Activated naive CD8-positive, alpha-beta T cell treated with anti-CD3 and anti-CD28 coated beads, Interleukin-2, amount 50 U/mL, for 24 hours (primary cell): ENCODE data around the gene RPS17.
A peak's percentile ranks its signal among the peaks of the same experiment; 100 is the strongest.
"Not testable (repeated sequence)": the region's sequence is repeated elsewhere in the genome, so short reads cannot be mapped to it uniquely, and the experiment has no call there.

Experiments used
- ATAC-seq: fragments of 150-1000 bp; cut with Tn5 transposase; one replicate; pipeline ENCODE4 v1.10.0; 2021
- DNase-seq: peaks from one replicate; pipeline ENCODE4 v3.0.0; 2021
- H3K27ac Mint-ChIP-seq: one replicate; pipeline ENCODE4 v1.8.0; 2021; ENCODE audit warnings: mild to moderate bottlenecking, mixed read lengths
- H3K27me3 Mint-ChIP-seq: one replicate; pipeline ENCODE4 v1.8.0; 2021; ENCODE audit warnings: mixed read lengths
- H3K36me3 Mint-ChIP-seq: one replicate; pipeline ENCODE4 v1.8.0; 2021; ENCODE audit warnings: low read depth, mixed read lengths
- H3K4me1 Mint-ChIP-seq: one replicate; pipeline ENCODE4 v1.8.0; 2021; ENCODE audit warnings: mixed read lengths
- H3K4me3 Mint-ChIP-seq: one replicate; pipeline ENCODE4 v1.8.0; 2021; ENCODE audit warnings: mild to moderate bottlenecking, moderate library complexity, mixed read lengths
- H3K9me3 Mint-ChIP-seq: one replicate; pipeline ENCODE4 v1.8.0; 2021; ENCODE audit warnings: mixed read lengths

Gene RPS17

DNA sequence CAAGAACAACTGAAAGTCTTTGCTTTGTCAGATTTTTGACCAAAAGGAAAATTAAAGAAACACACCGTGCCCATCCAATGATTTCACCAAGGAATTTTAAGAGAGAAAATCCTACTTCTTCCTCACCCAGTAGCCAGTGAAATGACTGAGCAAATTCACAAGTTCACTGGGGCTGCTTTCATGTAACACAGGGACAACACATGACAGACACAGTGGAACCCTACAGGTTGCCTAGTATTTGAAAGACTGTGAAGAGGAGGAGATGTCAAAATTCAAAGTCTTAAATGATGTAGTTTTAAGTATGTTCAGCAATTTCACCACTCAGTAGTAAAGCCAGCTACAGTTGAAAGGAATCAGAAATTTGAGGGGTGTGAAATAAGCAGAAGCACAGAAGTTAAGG, 33.2 kb downstream of the RPS17 start:
- H3K27me3 Mint-ChIP-seq, H3K9me3 Mint-ChIP-seq, ATAC-seq, H3K4me3 Mint-ChIP-seq, DNase-seq, H3K4me1 Mint-ChIP-seq, H3K27ac Mint-ChIP-seq, H3K36me3 Mint-ChIP-seq: not testable (repeated sequence)

DNA sequence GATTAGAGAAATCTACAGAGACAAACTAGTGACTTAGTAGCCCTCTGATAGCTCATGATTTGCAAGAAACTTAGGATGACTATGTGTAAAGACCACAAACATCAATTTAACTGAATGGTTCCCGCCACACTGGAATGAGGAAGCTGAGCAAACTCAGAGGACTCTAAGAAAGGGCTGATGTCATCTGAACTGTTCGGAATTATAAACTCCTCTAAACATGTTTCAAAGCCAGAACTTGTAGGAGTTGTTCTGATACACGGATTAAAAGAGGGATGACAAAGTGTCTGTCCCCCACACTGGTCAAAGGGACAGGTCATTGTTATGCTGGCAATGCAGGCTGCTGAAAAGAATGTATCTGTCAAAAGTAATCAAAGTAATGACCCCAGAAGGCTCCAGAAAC, 34.4 kb downstream of the RPS17 start:
- H3K4me1 Mint-ChIP-seq, DNase-seq, ATAC-seq, H3K9me3 Mint-ChIP-seq, H3K27ac Mint-ChIP-seq, H3K4me3 Mint-ChIP-seq, H3K36me3 Mint-ChIP-seq, H3K27me3 Mint-ChIP-seq: not testable (repeated sequence)

DNA sequence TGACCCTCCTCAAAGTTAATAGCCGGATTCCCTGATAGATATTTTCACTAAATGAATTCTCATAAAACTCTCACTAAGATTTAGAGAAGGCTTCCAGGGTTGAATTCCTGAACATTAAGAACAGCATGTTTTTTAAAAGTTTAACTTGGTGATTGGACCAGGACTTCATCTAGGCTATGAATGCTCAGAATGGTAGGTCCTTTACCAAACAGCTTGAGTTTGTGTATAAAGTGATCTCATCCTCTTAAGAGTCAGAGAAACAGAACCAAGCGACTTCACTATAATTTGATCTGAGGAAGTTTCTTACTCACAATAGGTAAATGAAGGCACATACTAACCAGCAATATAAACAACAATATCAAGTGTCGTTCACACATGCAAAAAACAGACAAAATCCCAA, 36.2 kb downstream of the RPS17 start:
- not testable (repeated sequence) for ATAC-seq, H3K27me3 Mint-ChIP-seq, H3K4me1 Mint-ChIP-seq, H3K9me3 Mint-ChIP-seq, H3K27ac Mint-ChIP-seq, H3K4me3 Mint-ChIP-seq, H3K36me3 Mint-ChIP-seq, DNase-seq

DNA sequence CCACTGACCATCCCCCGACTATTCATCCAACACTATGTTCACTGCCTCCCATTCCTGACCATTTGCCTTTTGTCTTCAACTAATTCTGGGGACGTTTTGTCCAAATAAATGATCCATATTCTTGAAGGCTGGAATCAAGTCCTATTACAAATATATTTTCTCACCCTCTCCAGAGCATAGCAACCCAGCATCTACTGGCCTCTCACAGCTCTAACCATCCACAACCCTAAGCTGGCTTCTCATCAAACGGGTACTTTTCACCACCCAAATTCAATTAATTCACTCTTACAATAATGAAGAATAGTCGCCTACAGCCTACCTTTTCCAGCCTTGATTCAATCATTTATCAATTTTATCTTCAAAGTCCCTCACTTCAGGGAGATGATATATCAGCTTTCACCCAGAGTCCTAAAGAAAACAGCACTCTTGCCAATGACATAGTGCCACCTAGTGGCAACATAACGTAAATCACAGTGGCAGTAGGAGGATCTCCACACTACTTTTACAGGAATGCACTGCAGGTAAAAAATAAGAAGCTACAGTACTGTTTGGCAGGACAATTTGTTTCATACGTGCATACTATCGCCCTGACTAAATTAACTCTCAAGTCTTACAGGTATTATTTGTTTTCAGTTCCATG, 37.4 kb downstream of the RPS17 start:
- H3K4me3 Mint-ChIP-seq, H3K36me3 Mint-ChIP-seq, H3K4me1 Mint-ChIP-seq, H3K9me3 Mint-ChIP-seq, H3K27me3 Mint-ChIP-seq, H3K27ac Mint-ChIP-seq: not testable (repeated sequence)
- peak; percentile 75 for ATAC-seq
- peak; percentile 7 for DNase-seq

DNA sequence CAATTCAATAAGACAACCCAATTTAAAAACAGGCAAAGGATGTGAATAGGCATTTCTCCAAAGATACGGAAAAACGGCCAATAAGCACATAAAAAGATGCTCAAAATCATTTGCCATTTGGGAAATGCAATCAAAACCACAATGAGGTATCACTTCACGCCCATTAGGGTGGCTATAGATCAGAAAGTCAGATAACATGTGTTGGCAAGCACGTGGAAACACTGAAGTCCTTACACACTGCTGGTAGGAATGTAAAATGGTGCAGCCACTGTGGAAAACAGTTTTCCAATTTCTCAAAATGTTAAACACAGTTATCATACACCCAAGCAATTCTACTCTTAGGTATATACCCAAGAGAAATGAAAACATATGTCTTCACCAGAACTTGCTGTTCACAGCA, 39.5 kb downstream of the RPS17 start:
- not testable (repeated sequence) for H3K4me1 Mint-ChIP-seq, H3K36me3 Mint-ChIP-seq, H3K9me3 Mint-ChIP-seq, H3K4me3 Mint-ChIP-seq, H3K27ac Mint-ChIP-seq, DNase-seq, H3K27me3 Mint-ChIP-seq
- peak; percentile 10 for ATAC-seq

DNA sequence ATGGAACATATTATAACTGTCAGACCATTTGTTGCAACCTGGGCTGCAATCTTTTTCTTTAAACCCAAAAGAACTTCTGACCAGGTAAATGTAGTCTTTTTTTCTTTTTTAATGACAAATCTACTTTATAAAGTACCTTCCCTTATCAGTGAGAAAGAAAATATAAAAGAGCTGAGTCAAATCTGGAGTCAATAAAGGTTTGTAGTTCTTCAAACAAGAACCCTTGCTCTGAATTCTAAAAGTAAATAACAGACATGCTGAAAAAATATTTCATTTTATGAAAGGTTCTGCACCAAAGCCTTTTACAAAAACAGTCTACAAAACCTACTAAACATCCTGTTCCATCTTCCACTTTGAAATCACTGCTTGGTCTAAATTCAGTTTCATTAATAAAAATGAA, 42.3 kb downstream of the RPS17 start:
- not testable (repeated sequence) for H3K9me3 Mint-ChIP-seq, H3K27me3 Mint-ChIP-seq, H3K27ac Mint-ChIP-seq, H3K4me1 Mint-ChIP-seq, ATAC-seq, DNase-seq, H3K36me3 Mint-ChIP-seq, H3K4me3 Mint-ChIP-seq

DNA sequence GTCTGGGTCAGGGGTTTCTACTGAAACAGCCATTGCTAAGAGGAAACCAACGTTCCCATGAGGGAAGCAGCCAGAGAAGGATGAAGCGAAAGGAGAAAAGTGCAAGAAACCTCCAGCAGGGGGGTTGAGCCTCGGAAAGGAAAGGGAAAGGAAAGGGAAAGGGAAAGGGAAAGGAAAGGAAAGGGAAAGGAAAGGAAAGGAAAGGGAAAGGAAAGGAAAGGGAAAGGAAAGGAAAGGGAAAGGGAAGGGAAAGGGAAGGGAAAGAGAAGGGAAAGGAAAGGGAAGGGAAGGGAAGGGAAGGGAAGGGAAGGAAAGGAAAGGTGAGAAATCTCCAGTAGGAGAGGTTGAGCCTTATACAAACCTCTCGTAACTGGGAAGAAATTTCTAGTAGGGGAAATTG, 52.0 kb downstream of the RPS17 start:
- not testable (repeated sequence) for H3K27ac Mint-ChIP-seq, H3K9me3 Mint-ChIP-seq, H3K36me3 Mint-ChIP-seq, H3K4me1 Mint-ChIP-seq, H3K27me3 Mint-ChIP-seq, ATAC-seq, H3K4me3 Mint-ChIP-seq, DNase-seq

DNA sequence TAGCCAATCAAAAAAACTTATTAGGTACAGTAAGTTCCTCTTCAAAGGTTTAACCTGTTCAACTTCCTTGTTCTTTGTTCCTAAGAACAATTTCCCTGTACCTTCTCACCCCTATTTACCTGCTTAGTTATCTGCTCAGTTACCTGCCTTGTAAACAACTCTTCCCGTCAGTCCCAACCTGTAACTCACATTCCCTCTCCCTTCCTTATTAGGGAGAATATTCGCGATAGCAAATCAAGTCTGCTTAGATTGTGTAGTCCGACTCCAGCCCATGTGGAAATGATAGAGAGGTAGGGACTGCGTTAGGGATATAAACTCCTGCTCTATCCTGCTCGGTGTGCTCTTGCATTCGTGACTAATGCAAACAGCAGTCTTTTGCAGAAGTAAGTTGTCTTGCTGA, 53.2 kb downstream of the RPS17 start:
- not testable (repeated sequence) for H3K4me1 Mint-ChIP-seq, DNase-seq, H3K27me3 Mint-ChIP-seq, H3K27ac Mint-ChIP-seq, H3K4me3 Mint-ChIP-seq, ATAC-seq, H3K9me3 Mint-ChIP-seq, H3K36me3 Mint-ChIP-seq
